Large intestine (tissue), 3 donors: ENCODE data around the gene CTTNBP2. TPM values are rescaled to one million over a fixed set of nuclear protein-coding genes. Genes with fewer than 3 reads are reported as not detected.

Experiments used
- DNase-seq, 2 donors: peaks; one replicate each; pipeline versions ENCODE4 v3.0.0 to v3.0.0-alpha.2; 2013
- H3K27ac ChIP-seq: one replicate; pipeline ENCODE4 v1.5.1; 2013; ENCODE audit warnings: low read length
- H3K27me3 ChIP-seq: 2 replicates; pipeline ENCODE4 v1.6.1; 2013; ENCODE audit warnings: low read length; ENCODE audit not compliant: control insufficient read depth, insufficient read depth
- H3K36me3 ChIP-seq: 2 replicates; pipeline ENCODE4 v1.6.1; 2013; ENCODE audit warnings: low read length; ENCODE audit not compliant: control insufficient read depth, insufficient read depth
- H3K4me1 ChIP-seq: one replicate; pipeline ENCODE4 v1.6.1; 2013; ENCODE audit warnings: low read length; ENCODE audit not compliant: control insufficient read depth, insufficient read depth
- H3K4me3 ChIP-seq: one replicate; pipeline ENCODE4 v1.5.1; 2013; ENCODE audit warnings: low read length
- H3K9me3 ChIP-seq: one replicate; pipeline ENCODE4 v1.6.1; 2013; ENCODE audit warnings: mild to moderate bottlenecking, low read depth, low read length, moderate library complexity; ENCODE audit not compliant: control insufficient read depth
- WGBS: methylation state at CpG from one replicate; pipeline ENCODE4 v1.1.5; 2013; ENCODE audit warnings: low lambda C conversion rate; ENCODE audit not compliant: insufficient coverage; 5-methylcytosine and 5-hydroxymethylcytosine counted together
- polyA plus RNA-seq: library from polyadenylated mRNA; unstranded; fragments of 120-200 nt; gene quantifications from one replicate; pipeline ENCODE4 v1.2.1, GENCODE V29; 2013

CTTNBP2 gene
- polyA plus RNA-seq, 1 donor = 4.6 TPM

DNA sequence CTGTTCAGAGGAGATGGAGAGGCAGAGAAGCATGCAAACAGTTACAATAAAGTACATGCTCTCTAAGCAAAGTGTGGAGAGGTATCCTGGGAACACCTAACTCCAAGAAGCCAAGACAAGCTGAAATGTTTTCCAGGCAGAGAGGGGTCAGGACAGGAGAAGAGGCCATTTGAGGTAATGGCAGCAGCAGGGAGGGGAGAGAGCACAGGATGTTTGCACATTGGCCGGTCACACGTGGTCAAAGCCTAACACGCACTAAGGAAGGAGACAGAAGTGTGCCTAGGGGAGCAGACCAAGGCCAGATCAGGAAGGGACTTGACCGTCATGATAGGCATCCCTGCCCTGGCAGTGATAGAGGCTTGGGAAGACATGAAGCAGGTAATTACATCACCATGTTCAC lies 101.5 kb downstream of the CTTNBP2 start:
- DNase-seq = peak in 1 of 2 donors; percentile 17
- WGBS = no CpG with 5 or more reads among the region's 4 CpGs
- Histone ChIP-seq H3K4me1 (no peaks in the 10 kb centered on the region), H3K27ac (no peak overlapping the region), H3K4me3 (no peak overlapping the region), H3K9me3 (no peaks in the 10 kb centered on the region), H3K36me3 (no peaks in the 10 kb centered on the region), H3K27me3 (no peaks in the 10 kb centered on the region)

DNA sequence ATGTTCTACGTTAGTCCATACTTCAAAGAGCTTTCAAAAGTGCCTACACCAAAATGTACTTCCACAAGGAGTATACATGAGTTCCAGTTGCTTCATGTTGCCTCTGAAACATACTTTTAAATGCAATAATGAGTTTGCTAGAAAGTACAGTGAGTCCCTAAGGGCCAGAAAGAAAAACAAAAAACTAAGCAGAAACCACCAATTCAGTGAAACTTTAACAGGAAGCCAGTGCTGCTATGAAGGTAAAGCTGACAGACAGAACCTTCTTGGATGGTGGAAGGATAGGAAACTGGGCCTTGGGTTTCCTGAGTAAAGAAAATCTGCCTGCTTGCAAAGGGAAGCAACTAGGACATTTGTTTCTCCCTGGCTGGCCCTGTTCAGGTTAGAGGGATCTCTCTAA lies 104.2 kb downstream of the CTTNBP2 start:
- no peak for DNase-seq
- Histone ChIP-seq H3K36me3 (no peaks in the 10 kb centered on the region), H3K9me3 (no peaks in the 10 kb centered on the region), H3K27me3 (no peaks in the 10 kb centered on the region), H3K4me3 (no peak overlapping the region), H3K27ac (no peak overlapping the region), H3K4me1 (no peaks in the 10 kb centered on the region)
- 80% methylated on average over 1 of the region's 1 CpG for WGBS

GRCh38 chr7:117767951-117768350 lies 105.3 kb downstream of the CTTNBP2 start:
- H3K4me1 ChIP-seq = no peaks in the 10 kb centered on the region
- no peaks in the 10 kb centered on the region for H3K9me3 ChIP-seq
- no peak for DNase-seq
- no peaks in the 10 kb centered on the region for H3K27me3 ChIP-seq
- H3K36me3 ChIP-seq = no peaks in the 10 kb centered on the region
- no peak overlapping the region for H3K27ac ChIP-seq
- no peak overlapping the region for H3K4me3 ChIP-seq

DNA sequence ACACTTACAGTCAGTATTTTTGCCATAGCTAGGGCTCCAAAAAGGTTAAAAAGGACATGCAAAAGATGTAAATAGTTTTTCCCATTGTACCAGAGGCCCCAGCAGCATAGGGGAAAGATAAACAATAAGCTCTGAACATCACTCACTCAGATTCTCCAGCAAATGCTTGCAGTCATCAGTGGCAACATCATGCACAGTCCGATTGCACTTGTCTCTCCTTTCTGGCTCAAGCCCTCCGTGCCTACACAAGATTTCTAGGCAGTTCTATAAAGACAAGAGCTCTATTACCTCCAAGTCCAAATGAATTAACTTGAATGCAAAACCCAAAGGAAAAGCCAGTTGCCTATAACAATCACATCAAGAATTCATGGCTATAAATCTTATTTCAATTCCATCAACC lies 106.3 kb downstream of the CTTNBP2 start:
- H3K4me3 ChIP-seq = no peak overlapping the region
- no peaks in the 10 kb centered on the region for H3K9me3 ChIP-seq
- H3K4me1 ChIP-seq = no peaks in the 10 kb centered on the region
- H3K27ac ChIP-seq = no peak overlapping the region
- no peaks in the 10 kb centered on the region for H3K27me3 ChIP-seq
- no peak for DNase-seq
- WGBS = 60% methylated on average over 2 of the region's 2 CpGs
- no peaks in the 10 kb centered on the region for H3K36me3 ChIP-seq

DNA sequence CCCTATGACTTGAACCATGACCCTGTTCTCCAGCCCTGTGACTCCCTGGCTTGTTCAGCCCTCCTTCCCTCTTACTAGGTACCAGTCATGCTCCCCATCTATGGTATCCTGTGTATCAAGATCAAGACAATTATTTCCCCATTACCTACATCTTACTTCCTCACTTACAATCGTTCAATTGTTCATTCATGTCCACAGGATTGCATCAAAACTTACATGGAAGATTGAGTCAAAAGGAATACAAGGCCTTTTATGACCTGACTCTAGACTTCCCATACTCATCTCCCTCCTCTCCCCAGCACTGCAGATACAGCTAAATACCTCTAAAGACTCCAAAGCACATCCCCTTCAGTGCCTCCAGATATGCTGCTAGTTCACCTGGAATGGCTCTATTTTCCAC lies 109.2 kb downstream of the CTTNBP2 start:
- Histone ChIP-seq H3K9me3 (no peaks in the 10 kb centered on the region), H3K36me3 (no peaks in the 10 kb centered on the region), H3K27me3 (no peaks in the 10 kb centered on the region), H3K4me3 (no peak overlapping the region), H3K27ac (no peak overlapping the region), H3K4me1 (no peaks in the 10 kb centered on the region)
- no CpG with 5 or more reads among the region's 1 CpG for WGBS
- no peak for DNase-seq

DNA sequence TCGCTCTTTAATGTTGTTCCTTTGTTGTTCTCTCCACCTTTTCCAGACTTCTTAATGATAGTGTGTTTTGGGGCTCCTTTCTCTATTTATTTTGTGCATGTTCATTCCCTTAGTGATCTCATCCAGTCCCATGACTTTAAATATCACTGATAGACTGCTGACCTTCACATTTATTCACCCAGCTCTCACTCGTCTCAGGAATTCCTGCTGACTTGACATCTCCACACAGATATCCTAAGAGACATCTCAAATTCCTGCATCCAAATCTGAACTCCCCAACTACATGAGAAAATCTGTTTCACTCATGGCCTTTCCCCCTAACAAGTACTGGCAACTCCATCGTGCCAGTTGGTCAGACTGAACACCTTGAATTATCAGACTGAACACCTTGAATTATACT lies 111.2 kb downstream of the CTTNBP2 start:
- H3K27ac ChIP-seq = no peak overlapping the region
- H3K4me1 ChIP-seq = no peaks in the 10 kb centered on the region
- H3K4me3 ChIP-seq = no peak overlapping the region
- H3K36me3 ChIP-seq = no peaks in the 10 kb centered on the region
- H3K9me3 ChIP-seq = no peaks in the 10 kb centered on the region
- no peak for DNase-seq
- H3K27me3 ChIP-seq = no peaks in the 10 kb centered on the region
- WGBS = 100% methylated on average over 1 of the region's 3 CpGs

DNA sequence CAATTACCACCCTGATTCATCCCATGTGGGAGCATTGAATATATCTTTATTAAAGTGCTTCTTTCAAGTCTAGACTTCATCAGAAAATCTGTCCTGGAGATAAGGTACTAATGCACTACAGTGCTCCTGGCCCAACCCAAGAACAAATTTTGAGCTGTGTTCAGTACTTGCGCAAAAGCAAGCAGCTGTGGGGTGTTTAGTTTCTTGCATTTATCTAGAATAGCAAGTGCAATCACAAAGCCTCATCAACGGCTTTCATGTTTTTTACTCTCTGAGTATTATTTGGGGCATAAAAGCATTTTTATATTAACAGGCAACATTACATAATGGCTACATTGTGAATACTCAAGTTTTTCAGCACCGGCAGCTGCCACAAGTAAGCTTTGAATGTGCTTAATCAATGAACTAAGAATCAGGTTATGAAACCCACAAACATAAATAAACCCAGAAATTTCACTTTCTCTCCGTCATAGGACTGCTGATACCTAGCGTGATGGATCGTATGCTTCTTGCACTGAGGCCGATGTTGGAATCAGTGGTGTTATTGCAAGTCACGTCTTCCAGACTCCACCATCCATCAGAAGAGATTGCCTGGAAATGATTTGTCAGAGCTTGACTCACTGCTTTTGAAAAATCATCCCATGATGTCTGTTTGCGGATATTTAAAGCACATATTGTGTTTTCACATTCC lies 113.1 kb downstream of the CTTNBP2 start:
- Histone ChIP-seq H3K4me1 (no peaks in the 10 kb centered on the region), H3K9me3 (no peaks in the 10 kb centered on the region), H3K27ac (no peak overlapping the region), H3K27me3 (no peaks in the 10 kb centered on the region), H3K4me3 (no peak overlapping the region), H3K36me3 (no peaks in the 10 kb centered on the region)
- DNase-seq = no peak
- WGBS = 100% methylated on average over 2 of the region's 9 CpGs

DNA sequence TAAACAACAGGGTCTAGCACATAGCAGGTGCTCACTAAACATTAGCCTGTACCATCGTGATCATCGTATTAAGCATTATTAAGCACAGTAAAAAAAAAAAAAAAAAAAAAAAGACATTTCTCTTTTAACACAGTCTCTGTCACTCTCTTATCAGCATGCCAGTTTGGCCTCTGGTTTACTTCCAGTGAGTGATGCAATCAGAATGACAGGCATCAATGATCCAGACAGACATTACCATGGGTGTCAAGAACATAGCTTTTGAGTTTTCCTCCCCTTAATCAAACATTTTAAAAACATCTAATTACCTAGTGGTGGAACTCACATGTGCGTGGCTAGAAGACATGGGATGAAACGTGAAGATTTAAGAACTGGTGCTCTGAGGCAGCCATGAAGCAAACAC lies 115.8 kb downstream of the CTTNBP2 start:
- WGBS = 80% methylated on average over 1 of the region's 4 CpGs
- Histone ChIP-seq H3K27ac (no peak overlapping the region), H3K9me3 (no peaks in the 10 kb centered on the region), H3K4me1 (no peaks in the 10 kb centered on the region), H3K36me3 (no peaks in the 10 kb centered on the region), H3K27me3 (no peaks in the 10 kb centered on the region), H3K4me3 (no peak overlapping the region)
- DNase-seq = no peak

GRCh38 chr7:117756586-117757085 lies 116.6 kb downstream of the CTTNBP2 start:
- Histone ChIP-seq H3K27ac (no peak overlapping the region), H3K27me3 (no peaks in the 10 kb centered on the region), H3K4me3 (no peak overlapping the region), H3K4me1 (no peaks in the 10 kb centered on the region), H3K9me3 (no peaks in the 10 kb centered on the region), H3K36me3 (no peaks in the 10 kb centered on the region)
- WGBS = no CpG with 5 or more reads among the region's 5 CpGs
- no peak for DNase-seq

DNA sequence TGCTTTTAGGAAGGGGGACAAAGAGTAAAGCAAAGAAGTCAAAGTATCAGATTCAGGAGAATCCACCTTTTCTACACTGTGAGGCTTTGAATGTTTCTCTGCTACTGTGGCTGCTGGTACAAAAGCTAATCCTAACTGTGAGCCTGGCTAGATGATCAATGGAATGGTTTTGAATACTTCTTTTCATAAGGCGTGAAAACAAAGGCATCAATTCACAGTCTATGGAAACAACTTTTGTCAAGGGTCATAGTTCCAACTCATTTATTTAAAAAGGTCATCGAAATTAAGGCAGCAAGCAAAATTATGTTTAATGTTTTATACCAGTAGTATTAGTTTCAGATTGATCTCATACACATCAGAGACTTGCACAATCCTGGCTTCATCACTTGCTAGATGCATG lies 118.1 kb downstream of the CTTNBP2 start:
- H3K4me1 ChIP-seq = no peaks in the 10 kb centered on the region
- no peaks in the 10 kb centered on the region for H3K9me3 ChIP-seq
- no peak overlapping the region for H3K4me3 ChIP-seq

GRCh38 chr7:117751775-117752174 lies 121.5 kb downstream of the CTTNBP2 start:
- H3K4me3 ChIP-seq = no peak overlapping the region
- no peaks in the 10 kb centered on the region for H3K36me3 ChIP-seq
- H3K9me3 ChIP-seq = no peaks in the 10 kb centered on the region
- H3K4me1 ChIP-seq = no peaks in the 10 kb centered on the region
- no peaks in the 10 kb centered on the region for H3K27me3 ChIP-seq
- 100% methylated on average over 1 of the region's 1 CpG for WGBS
- no peak for DNase-seq
- no peak overlapping the region for H3K27ac ChIP-seq

More for the DNA sequence above, 118.1 kb downstream of the CTTNBP2 start:
- Histone ChIP-seq H3K27me3 (no peaks in the 10 kb centered on the region), H3K36me3 (no peaks in the 10 kb centered on the region), H3K27ac (no peak overlapping the region)
- no peak for DNase-seq
- 100% methylated on average over 1 of the region's 2 CpGs for WGBS
